Naive thymus-derived CD8-positive, alpha-beta T cell (primary cell): ENCODE measurements around the gene NBPF6. TPM values are rescaled to one million over a fixed set of nuclear protein-coding genes. Genes with fewer than 3 reads are reported as not detected.
"Not testable (repeated sequence)": the region's sequence is repeated elsewhere in the genome, so short reads cannot be mapped to it uniquely, and the experiment has no call there.

Experiments
- ATAC-seq, 2 donors: fragments of 150-1000 bp; cut with Tn5 transposase in 1 of 2; sonication (Bioruptor Pico), chemical (Tn5 transposase) in 1 of 2; 1 replicate in 1 of 2; 2 replicates in 1 of 2; pipeline ENCODE4 v1.10.0; 2021; ENCODE audit warnings: mild to moderate bottlenecking in 2 of 2, moderate library complexity in 2 of 2
- POLR2A ChIA-PET: fragments of 350-600 bp; sonication (Branson Sonifier 250); formaldehyde crosslinking; loops from one replicate; lab custom pipeline; 2021; ENCODE audit warnings: antibody characterized with exemption; lab: Charles Lee
- DNase-seq, 10 donors: peaks; one replicate each; pipeline versions ENCODE4 v3.0.0 to v3.0.0-alpha.2; 2020 to 2022
- H3K27ac Mint-ChIP-seq, 10 donors: one replicate each; pipeline ENCODE4 v1.8.0; 2020 to 2022; ENCODE audit warnings: mild to moderate bottlenecking in 10 of 10, mixed read lengths in 10 of 10, moderate library complexity in 4 of 10, inconsistent platforms in 1 of 10
- H3K27me3 Mint-ChIP-seq, 5 donors: one replicate each; pipeline ENCODE4 v1.8.0; 2021 to 2022; ENCODE audit warnings: mixed read lengths in 5 of 5
- H3K36me3 Mint-ChIP-seq, 3 donors: one replicate each; pipeline ENCODE4 v1.8.0; 2020 to 2022; ENCODE audit warnings: mixed read lengths in 3 of 3, mild to moderate bottlenecking in 2 of 3, inconsistent platforms in 1 of 3
- H3K4me1 Mint-ChIP-seq, 4 donors: one replicate each; pipeline ENCODE4 v1.8.0; 2021 to 2022; ENCODE audit warnings: mixed read lengths in 4 of 4
- H3K4me3 Mint-ChIP-seq, 10 donors: one replicate each; pipeline ENCODE4 v1.8.0; 2020 to 2022; ENCODE audit warnings: mild to moderate bottlenecking in 10 of 10, mixed read lengths in 10 of 10, moderate library complexity in 6 of 10, inconsistent platforms in 1 of 10
- H3K9me3 Mint-ChIP-seq, 9 donors: one replicate each; pipeline ENCODE4 v1.8.0; 2020 to 2022; ENCODE audit warnings: mixed read lengths in 9 of 9, mild to moderate bottlenecking in 3 of 9, inconsistent platforms in 1 of 9, moderate library complexity in 1 of 9
- polyA plus RNA-seq, 3 donors: library from polyadenylated mRNA; unstranded; fragments of 300-500 nt; fragmentation: Illumina TruSeq; gene quantifications; one replicate each; pipeline ENCODE4 v1.2.3, GENCODE V29; 2021
- total RNA-seq, 8 experiments: library from RNA in 2 of 8; stranded (reverse) in 2 of 8; gene quantifications; one replicate each; pipeline ENCODE4 v1.2.3 and lab custom pipeline; 2021 to 2026

NBPF6 gene
- total and polyA plus RNA-seq, 5 experiments from 2014 or later, result 0.16 TPM; not detected in 4

GRCh38 chr1:108504447-108504846, 54.3 kb downstream of the NBPF6 start:
- Mint-ChIP-seq H3K9me3 (no peaks in the 10 kb centered on the region), H3K4me1 (peaks cover 0 to 2% (median 0%) of the 10 kb centered on the region in 4 donors), H3K36me3 (peaks cover 0 to 2% (median 0%) of the 10 kb centered on the region in 3 donors), H3K27ac (no peak overlapping the region), H3K27me3 (peaks cover 5 to 44% (median 23%) of the 10 kb centered on the region in 5 donors), H3K4me3 (no peak overlapping the region)
- no peak for ATAC-seq
- POLR2A ChIA-PET, result interaction anchor here (0.7 kb wide), 1 partner anchor 9 kb away, joined by 3 read pairs; no protein-coding TSS in a partner anchor
- DNase-seq, result no peak

- Mint-ChIP-seq H3K27me3 (peaks cover 18 to 37% (median 22%) of the 10 kb centered on the region in 5 donors), H3K4me3 (no peak overlapping the region)
- POLR2A ChIA-PET, result interaction anchor here (0.6 to 0.9 kb wide), 4 partner anchors 54 to 536 kb away, joined by 3 to 6 read pairs (median 3); partner anchors contain the start of genes EEIG2 and WDR47
Observed at GRCh38 chr1:108505763-108506070, 55.6 kb downstream of the NBPF6 start.

DNA sequence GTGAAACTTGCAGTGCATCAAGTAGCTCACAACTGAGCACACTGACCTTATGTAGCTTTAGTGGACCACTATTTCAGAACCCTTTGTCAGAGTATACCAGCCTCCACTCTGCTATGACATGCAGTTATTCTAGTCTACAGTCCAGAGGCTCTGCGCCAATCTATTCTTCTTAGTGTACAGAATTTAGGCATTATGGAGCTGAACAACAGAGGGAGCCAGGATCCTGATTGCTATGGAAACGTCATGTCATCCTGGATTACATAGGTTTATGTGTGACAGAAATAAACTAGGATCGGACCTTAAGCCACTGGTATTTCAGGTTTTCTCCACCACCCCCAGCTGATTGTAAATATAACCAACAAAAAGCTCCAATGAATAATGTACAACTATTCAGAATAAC, 61.6 kb downstream of the NBPF6 start:
- peaks cover 10 to 18% (median 14%) of the 10 kb centered on the region in 5 donors for H3K27me3 Mint-ChIP-seq
- no peak for DNase-seq
- H3K4me1 Mint-ChIP-seq, result no peaks in the 10 kb centered on the region
- no peak overlapping the region for H3K27ac Mint-ChIP-seq
- no peaks in the 10 kb centered on the region for H3K9me3 Mint-ChIP-seq
- no peak for ATAC-seq
- peaks cover 0 to 5% (median 5%) of the 10 kb centered on the region in 3 donors for H3K36me3 Mint-ChIP-seq
- no peak overlapping the region for H3K4me3 Mint-ChIP-seq
- POLR2A ChIA-PET, result interaction anchor here (0.7 to 2.5 kb wide), 3 partner anchors 132 to 181 kb away, joined by 3 to 15 read pairs (median 6); partner anchors contain the start of gene PRPF38B

More at GRCh38 chr1:108505763-108506070, 55.6 kb downstream of the NBPF6 start:
- H3K27ac Mint-ChIP-seq, result no peak overlapping the region
- ATAC-seq (peak; percentile 41 to 72), DNase-seq (peak in 2 of 10 donors; percentile 41 to 49)
- H3K4me1 Mint-ChIP-seq, result peaks cover 0 to 2% (median 0%) of the 10 kb centered on the region in 4 donors
- peaks cover 0 to 6% (median 5%) of the 10 kb centered on the region in 3 donors for H3K36me3 Mint-ChIP-seq
- H3K9me3 Mint-ChIP-seq, result no peaks in the 10 kb centered on the region

DNA sequence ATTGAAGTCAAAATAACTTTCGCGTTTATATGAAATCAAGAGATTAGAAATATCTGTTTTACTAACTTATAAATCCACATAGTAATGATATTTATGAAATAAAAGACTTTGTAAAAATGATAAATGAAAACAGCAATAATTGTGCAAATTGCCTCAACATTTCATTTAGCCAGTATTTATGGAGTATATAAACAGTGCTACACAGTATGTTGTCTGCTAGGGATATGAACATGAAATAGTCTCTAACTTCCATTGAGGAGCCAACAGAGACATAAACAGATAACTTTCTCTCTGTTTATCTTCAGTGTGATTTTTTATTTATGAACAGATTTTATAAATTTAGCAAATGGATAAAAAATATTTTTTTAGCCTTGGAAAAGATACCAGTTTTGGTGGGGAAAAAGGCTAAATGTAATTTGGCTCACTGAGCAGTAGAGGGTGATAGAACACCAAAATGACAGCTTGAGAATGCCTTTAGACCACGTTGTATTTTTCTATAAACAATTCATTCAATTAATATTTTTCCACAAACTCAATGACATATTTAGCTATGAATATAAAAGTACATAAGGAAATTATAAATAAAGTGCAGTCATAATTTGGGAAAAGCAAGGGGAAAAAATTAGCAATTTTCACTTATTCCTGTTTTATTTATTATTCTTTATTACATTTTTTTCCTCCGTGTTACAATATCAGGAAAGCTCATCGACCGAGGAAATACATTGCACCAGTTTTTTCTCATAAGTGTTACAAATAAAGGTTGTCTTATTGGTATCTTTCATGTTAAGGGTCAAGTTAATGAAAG, 62.3 kb downstream of the NBPF6 start:
- peak in 3 of 10 donors; percentile 55 to 66 (median 55) for DNase-seq
- Mint-ChIP-seq H3K27ac (no peak overlapping the region), H3K4me1 (no peaks in the 10 kb centered on the region), H3K4me3 (no peak overlapping the region), H3K36me3 (peaks cover 0 to 5% (median 5%) of the 10 kb centered on the region in 3 donors), H3K9me3 (no peaks in the 10 kb centered on the region), H3K27me3 (peaks cover 11 to 18% (median 15%) of the 10 kb centered on the region in 5 donors)
- POLR2A ChIA-PET, result interaction anchor here (0.7 to 2.5 kb wide), 4 partner anchors 131 to 180 kb away, joined by 3 to 15 read pairs (median 6); partner anchors contain the start of genes HENMT1 and PRPF38B
- peak; percentile 61 to 65 for ATAC-seq

- no peak for DNase-seq
- Mint-ChIP-seq H3K9me3 (no peaks in the 10 kb centered on the region), H3K36me3 (peaks cover 0 to 5% (median 5%) of the 10 kb centered on the region in 3 donors), H3K4me1 (no peaks in the 10 kb centered on the region), H3K27me3 (peaks cover 9 to 18% (median 12%) of the 10 kb centered on the region in 5 donors), H3K4me3 (no peak overlapping the region), H3K27ac (no peak overlapping the region)
- no peak for ATAC-seq
- POLR2A ChIA-PET, result interaction anchor here (1.1 to 2.5 kb wide), 3 partner anchors 131 to 180 kb away, joined by 5 to 15 read pairs (median 6); partner anchors contain the start of genes HENMT1 and PRPF38B
Observed at GRCh38 chr1:108513044-108513415, 62.9 kb downstream of the NBPF6 start.

- peaks cover 8 to 24% (median 11%) of the 10 kb centered on the region in 5 donors for H3K27me3 Mint-ChIP-seq
- ATAC-seq, POLR2A ChIA-PET, H3K4me1 Mint-ChIP-seq, DNase-seq, H3K9me3 Mint-ChIP-seq, H3K4me3 Mint-ChIP-seq, H3K36me3 Mint-ChIP-seq: not testable (repeated sequence)
- peak overlapping the region in 1 of 10 donors; percentile 10 for H3K27ac Mint-ChIP-seq
Observed at GRCh38 chr1:108513914-108514313, 63.8 kb downstream of the NBPF6 start.

DNA sequence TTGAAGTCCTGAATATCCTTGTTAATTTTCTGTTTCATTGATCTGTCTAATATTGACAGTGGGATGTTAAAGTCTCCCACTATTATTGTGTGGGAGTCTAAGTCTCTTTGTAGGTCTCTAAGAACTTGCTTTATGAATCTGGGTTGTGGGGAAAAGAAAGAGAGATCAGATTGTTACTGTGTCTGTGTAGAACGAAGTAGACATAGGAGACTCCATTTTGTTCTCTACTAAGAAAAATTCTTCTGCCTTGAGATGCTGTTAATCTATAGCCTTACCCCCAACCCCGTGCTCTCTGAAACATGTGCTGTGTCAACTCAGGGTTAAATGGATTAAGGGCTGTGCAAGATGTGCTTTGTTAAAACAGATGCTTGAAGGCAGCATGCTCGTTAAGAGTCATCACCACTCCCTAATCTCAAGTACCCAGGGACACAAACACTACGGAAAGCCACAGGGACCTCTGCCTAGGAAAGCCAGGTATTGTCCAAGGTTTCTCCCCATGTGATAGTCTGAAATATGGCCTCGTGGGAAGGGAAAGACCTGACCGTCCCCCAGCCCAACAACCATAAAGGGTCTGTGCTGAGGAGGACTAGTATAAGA, 67.3 kb downstream of the NBPF6 start:
- not testable (repeated sequence) for H3K4me1 Mint-ChIP-seq, H3K27ac Mint-ChIP-seq, ATAC-seq, DNase-seq, H3K36me3 Mint-ChIP-seq, H3K9me3 Mint-ChIP-seq, H3K4me3 Mint-ChIP-seq
- H3K27me3 Mint-ChIP-seq, result peaks cover 6 to 19% (median 9%) of the 10 kb centered on the region in 5 donors
- POLR2A ChIA-PET, result interaction anchor here (0.8 kb wide), 1 partner anchor 43 kb away, joined by 3 read pairs; the partner anchor contains the start of gene EEIG2

Other genes starting within 250 kb of the NBPF6 start
- 10 to 100 TPM; 11.2 to 12.7 TPM for gene SLC25A24, start 250.0 kb upstream of the NBPF6 start, total RNA-seq
- gene SLC25A24, start 250.0 kb upstream of the NBPF6 start, polyA plus RNA-seq, result 10 to 100 TPM in 1 of 3 donors, 1 to 10 TPM in 2; 6.4 to 10.2 (median 7.1) TPM
- not detected for gene NBPF4, start 206.3 kb upstream of the NBPF6 start, total RNA-seq
- gene NBPF4, start 206.3 kb upstream of the NBPF6 start, polyA plus RNA-seq, result not detected
- 10 to 100 TPM; 10.3 to 12.1 TPM for gene EEIG2, start 109.8 kb downstream of the NBPF6 start, total RNA-seq
- 1 to 10 TPM in 1 of 3 donors, under 1 TPM in 2; 0.48 to 2.4 (median 0.75) TPM for gene EEIG2, start 109.8 kb downstream of the NBPF6 start, polyA plus RNA-seq
- gene HENMT1, start 210.8 kb downstream of the NBPF6 start, total RNA-seq, result 10 to 100 TPM; 24.8 to 27.6 TPM
- gene HENMT1, start 210.8 kb downstream of the NBPF6 start, polyA plus RNA-seq, result 10 to 100 TPM; 38.1 to 53.8 (median 42.4) TPM
- gene PRPF38B, start 242.0 kb downstream of the NBPF6 start, total RNA-seq, result 100 to 1,000 TPM; 146 TPM
- 10 to 100 TPM; 18.9 to 21.7 (median 19.1) TPM for gene PRPF38B, start 242.0 kb downstream of the NBPF6 start, polyA plus RNA-seq